ENCODE measurements around the gene PLXNB3.

DNA sequence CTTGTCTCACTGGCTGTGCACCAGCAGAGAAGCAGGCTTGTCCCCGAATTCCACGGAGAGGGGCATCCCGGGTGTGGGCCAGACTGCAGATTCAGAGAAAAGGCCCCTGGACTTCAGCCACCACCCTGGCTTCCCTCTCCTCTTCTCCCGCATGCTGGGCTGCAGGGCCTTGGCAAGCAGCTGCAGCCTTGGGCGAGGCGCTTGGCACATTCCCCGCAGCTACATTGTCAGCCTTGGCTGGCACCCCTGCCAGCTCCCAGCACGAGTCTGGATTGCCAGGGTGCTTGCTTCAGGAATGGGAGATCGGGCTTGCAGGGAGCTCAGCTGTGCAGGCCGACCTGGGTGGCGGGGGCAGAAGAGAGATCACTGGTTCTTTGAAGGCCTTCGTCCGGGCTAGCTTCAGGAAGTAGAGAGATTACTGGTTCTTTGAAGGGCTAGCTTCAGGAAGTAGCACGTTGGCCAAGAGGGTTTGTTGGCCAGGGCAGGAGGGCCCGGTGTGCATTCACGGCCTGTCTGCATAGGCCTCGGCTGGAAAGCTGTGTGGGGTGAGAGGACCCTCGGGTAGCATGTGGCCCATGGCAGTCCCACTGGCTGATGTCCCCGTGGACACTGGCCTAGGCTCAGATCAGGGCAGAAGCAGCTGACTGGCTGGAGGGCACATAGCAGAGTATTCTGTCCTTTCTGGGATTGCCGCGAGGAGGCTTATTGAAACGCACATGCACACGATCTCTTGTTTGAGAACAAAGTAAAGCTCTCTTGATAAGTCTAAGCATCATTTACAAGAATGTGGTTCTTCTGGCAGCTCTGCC lies 36.7 kb upstream of the PLXNB3 start:
- TF ChIP-seq POLR2A (IDR thresholded peaks at IDR 0.05; ENCODE audit: low read length) (no peak), GATA1 (IDR thresholded peaks at IDR 0.05; ENCODE audit: low read depth, low read length) (no peak)
